Umbilical cord (tissue), 2 donors: ENCODE data around the gene GPR6. TPM values are rescaled to one million over a fixed set of nuclear protein-coding genes. Genes with fewer than 3 reads are reported as not detected.

ENCODE experiments used
- DNase-seq: peaks from one replicate; pipeline ENCODE4 v3.0.0-alpha.2; 2015; ENCODE audit warnings: low spot score
- total RNA-seq: library from RNA; depleted of rRNA; stranded (reverse); fragments of >200 nt; gene quantifications from one replicate; pipeline ENCODE4 v1.2.3, GENCODE V29; 2014; ENCODE audit warnings: low replicate concordance; ENCODE audit not compliant: insufficient read depth

Gene GPR6
- total RNA-seq, 1 donor from 2014 or later = not detected

DNA sequence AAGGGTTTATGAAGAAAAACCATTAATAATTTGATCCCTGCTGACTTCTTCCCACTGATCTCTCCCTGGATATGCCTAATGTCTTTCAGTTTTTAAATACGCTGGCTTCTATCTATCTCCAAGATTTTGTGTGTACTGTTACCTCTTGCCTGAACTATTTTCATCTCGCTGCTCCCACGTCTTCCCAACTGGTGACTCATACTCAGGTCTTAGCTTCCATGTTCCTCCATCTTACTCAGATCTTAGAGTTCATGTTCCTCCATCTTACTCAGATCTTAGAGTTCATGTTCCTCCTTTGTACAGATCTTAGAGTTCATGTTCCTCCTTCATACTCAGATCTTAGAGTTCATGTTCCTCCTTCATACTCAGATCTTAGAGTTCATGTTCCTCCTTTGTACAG, 21.6 kb downstream of the GPR6 start:
- no peak for DNase-seq

DNA sequence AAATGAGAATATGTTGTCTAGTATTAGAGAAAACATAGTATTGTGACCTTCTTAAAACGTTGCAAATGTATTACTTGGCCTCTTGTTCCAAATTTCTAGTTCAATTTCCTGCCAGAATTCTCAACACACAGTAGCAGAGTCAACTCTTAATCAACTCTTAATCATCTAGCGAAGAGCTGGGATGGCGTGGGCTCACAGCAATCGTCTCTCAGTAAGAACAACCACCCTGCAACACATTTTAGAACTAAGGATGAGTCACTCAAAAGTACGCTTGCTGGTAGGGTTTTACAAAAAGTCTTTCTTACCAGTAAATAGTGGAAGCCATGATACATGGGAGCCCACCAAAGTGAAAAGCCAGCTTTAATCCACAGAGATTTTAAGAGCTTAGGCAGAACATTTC, 24.6 kb downstream of the GPR6 start:
- no peak for DNase-seq

DNA sequence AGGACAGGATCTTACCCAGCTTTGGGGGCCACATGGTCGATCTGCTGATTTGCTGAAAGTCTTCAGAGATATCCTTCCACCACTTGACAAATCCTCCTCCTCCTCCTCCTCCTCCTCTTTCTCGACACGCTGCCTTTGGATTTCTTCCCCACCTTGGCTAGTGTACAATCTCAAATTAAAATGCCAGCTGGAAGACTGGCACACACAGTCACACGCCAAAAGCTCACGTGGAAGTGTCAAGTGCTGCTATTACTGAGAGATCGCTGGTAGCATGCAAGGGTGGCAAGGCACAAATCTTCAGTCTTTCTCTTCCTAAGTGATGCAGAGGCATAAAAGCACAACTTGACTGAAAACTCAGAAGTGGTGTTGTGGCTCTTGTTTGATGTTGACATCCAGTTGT, 35.3 kb downstream of the GPR6 start:
- DNase-seq = no peak

DNA sequence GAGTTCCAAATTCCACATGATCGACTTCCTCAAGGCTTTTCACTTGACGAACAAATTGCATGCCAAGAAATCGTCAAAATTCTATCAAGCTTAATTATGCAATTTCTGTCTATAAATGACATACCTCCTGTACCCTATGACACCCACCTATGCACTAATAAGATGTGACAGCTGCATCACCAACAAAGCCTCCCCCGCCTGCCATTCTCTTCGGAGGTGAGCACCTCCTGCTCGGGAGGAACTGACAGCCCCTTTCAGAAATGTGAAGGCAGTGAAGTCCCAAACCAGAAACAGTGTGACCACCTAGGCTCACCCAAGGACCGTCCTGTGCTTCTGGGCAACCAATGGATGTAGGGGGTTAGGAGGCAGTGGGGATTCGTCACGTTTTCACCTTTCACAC, 37.1 kb downstream of the GPR6 start:
- no peak for DNase-seq

DNA sequence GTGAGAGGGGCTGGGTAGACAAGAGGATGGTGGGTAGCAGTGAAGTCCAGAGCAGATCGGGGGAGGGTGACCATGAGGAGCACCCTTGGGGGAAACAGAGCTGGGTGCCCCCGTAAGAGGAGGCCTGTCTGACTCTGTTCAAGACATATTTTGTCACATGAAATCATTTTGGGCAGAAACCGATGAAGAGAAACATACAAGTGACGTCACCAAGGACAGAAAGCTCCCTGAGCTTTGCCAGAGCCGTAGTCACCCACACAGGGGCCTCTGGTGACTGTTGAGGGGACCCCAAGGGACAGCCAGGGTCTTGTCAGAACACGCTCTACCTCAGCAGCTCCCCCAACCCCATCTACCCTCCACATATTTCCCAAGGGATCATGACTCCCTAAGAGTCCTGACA, 39.2 kb downstream of the GPR6 start:
- no peak for DNase-seq

DNA sequence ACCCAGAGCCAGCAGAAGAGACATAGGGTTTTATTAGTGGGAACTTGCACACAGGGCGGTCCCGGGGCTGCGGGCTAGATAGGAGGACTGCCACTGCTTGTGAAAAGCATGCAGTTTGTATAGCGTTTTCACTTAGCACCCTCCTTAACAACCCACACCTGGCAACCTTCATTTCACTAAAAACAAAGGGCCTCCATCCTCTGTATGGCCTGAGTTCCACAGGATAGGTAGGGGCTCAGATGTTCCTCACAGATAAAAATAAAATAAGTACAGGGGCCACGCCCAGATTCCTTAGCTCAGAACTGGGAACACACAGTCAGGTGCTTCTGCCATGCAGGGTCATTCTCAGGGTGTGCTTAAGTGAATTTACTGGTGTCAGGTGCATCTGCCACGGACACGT, 39.8 kb downstream of the GPR6 start:
- DNase-seq = no peak

DNA sequence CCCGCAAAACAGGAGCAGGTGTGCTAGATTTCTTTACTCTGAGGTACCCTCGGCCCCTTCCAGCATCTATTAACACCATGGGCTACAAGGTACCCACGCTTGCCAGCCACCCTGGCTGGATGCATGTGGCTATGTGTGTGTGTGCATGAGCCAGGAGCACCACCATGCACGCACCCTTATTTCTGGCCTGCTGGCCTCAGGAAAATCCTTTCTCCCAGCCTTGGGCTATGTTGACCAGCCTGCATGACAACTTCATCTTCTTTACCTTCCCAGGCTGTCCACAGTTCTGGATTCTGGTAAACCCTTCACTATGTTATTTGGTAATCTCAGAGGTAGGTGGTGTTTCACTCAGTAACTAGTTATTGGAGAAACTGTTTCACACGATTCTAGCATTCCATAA, 40.4 kb downstream of the GPR6 start:
- DNase-seq = no peak

DNA sequence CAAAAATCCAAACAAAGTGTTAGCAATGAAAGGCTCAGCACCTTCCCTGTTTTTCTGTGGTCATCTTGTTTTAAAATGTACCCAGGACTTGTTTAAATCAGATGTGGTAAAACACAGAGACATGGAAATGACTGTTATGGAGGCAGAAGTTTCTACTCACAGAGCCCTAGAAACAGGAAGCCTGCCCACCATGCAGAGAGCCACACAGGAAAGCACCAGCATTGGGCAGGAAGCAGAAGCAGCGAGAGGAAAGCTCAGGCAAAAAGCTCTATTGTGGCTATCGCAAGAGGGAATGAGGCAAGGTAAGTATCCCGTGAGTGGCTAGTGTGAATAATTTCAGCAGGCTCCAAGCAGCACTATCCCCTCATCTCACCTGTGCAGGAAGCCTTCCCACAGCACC, 42.8 kb downstream of the GPR6 start:
- no peak for DNase-seq

DNA sequence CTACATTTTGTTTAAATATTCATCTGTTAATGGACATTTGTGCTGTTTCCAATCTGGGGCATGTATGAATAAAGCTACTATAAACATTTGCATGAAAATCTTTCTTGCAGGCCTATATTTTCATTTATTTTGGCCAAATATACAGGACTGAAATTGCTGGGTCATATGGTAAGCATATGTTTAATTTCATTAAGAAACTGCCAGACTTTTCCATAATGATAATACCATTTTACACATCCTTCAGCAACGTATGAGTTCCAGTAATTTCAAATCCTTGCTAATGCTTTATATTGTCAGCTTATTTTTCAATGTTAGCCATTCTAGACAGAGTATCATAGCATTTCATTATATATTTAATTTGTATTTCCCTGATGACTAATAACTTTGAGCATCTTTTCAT, 51.0 kb downstream of the GPR6 start:
- DNase-seq = no peak

Other genes starting within 250 kb of the GPR6 start
- 4.8 TPM for gene WASF1, start 201.4 kb downstream of the GPR6 start, total RNA-seq
- gene CDC40, start 202.1 kb downstream of the GPR6 start, total RNA-seq = 25.8 TPM